ENCODE results near the gene TIMM44. TPM values are rescaled to one million over a fixed set of nuclear protein-coding genes. Genes with fewer than 3 reads are reported as not detected.

Gene TIMM44
- total and polyA plus RNA-seq, 8 donors = 36.7 to 56.5 (median 43.4) TPM

- intact Hi-C loops (cut with DNase I) = no loop called here
- TF ChIP-seq CTCF (IDR thresholded peaks at IDR 0.05) = no peak
- no peaks in the 10 kb centered on the region for H3K9me3 ChIP-seq
- H3K27me3 ChIP-seq = peaks cover 42 to 62% of the 10 kb centered on the region in 2 donors
- no peak for DNase-seq
- H3K36me3 ChIP-seq = peaks cover 0 to 35% of the 10 kb centered on the region in 2 donors
- no peak overlapping the region for H3K4me3 ChIP-seq
- ATAC-seq = no peak
- H3K4me1 ChIP-seq = peaks cover 20 to 46% of the 10 kb centered on the region in 2 donors
- no peak overlapping the region for H3K27ac ChIP-seq
These were observed 28.0 kb downstream of the TIMM44 start for GRCh38 chr19:7915250-7916102.

GRCh38 chr19:7914598-7915045 lies 28.8 kb downstream of the TIMM44 start, which contains the start of gene TGFBR3L:
TSS of gene TGFBR3L (plus strand) at chr19:7914830.
- DNase-seq (no peak), ATAC-seq (no peak)
- Histone ChIP-seq H3K4me1 (peaks cover 16 to 40% of the 10 kb centered on the region in 2 donors), H3K27me3 (peaks cover 42 to 61% of the 10 kb centered on the region in 2 donors), H3K36me3 (peaks cover 0 to 43% of the 10 kb centered on the region in 2 donors), H3K4me3 (no peak within 1 kb of the TSS), H3K27ac (no peak within 1 kb of the TSS), H3K9me3 (no peaks in the 10 kb centered on the region)
- intact Hi-C loops (cut with DNase I) = no loop called here
- no peak for TF ChIP-seq CTCF (IDR thresholded peaks at IDR 0.05)

GRCh38 chr19:7914099-7914498 lies 29.4 kb downstream of the TIMM44 start:
- peaks cover 41 to 56% of the 10 kb centered on the region in 2 donors for H3K27me3 ChIP-seq
- intact Hi-C loops (cut with DNase I) = no loop called here
- peaks cover 0 to 49% of the 10 kb centered on the region in 2 donors for H3K36me3 ChIP-seq
- DNase-seq = no peak
- no peak for TF ChIP-seq CTCF (IDR thresholded peaks at IDR 0.05)
- no peak for ATAC-seq
- peaks cover 13 to 34% of the 10 kb centered on the region in 2 donors for H3K4me1 ChIP-seq
- H3K9me3 ChIP-seq = no peaks in the 10 kb centered on the region
- no peak overlapping the region for H3K4me3 ChIP-seq
- H3K27ac ChIP-seq = no peak overlapping the region

- H3K27me3 ChIP-seq = peaks cover 36 to 51% of the 10 kb centered on the region in 2 donors
- no peak overlapping the region for H3K4me3 ChIP-seq
- intact Hi-C loops (cut with DNase I) = no loop called here
- no peaks in the 10 kb centered on the region for H3K9me3 ChIP-seq
- ATAC-seq = no peak
- no peak for DNase-seq
- H3K4me1 ChIP-seq = peaks cover 13 to 30% of the 10 kb centered on the region in 2 donors
- H3K36me3 ChIP-seq = peaks cover 0 to 53% of the 10 kb centered on the region in 2 donors
- no peak for TF ChIP-seq CTCF (IDR thresholded peaks at IDR 0.05)
- H3K27ac ChIP-seq = no peak overlapping the region
These were observed 29.8 kb downstream of the TIMM44 start for GRCh38 chr19:7913652-7914051.
